PC-3 (cell line): ENCODE results near the gene IPCEF1. TPM values are rescaled to one million over a fixed set of nuclear protein-coding genes. Genes with fewer than 3 reads are reported as not detected.
"Not testable (repeated sequence)": the region's sequence is repeated elsewhere in the genome, so short reads cannot be mapped to it uniquely, and the experiment has no call there.

Experiments
- ATAC-seq: fragments of 200-7000 bp; cut with Tn5 transposase; 2 replicates; pipeline ENCODE4 v1.9.1; 2020; ENCODE audit warnings: mild to moderate bottlenecking, moderate library complexity
- BruUV-seq: library from RNA; stranded (reverse); fragments of 400-500 nt; replicated peaks from 2 replicates; lab custom pipeline; 2021; lab: Mats Ljungman, UMichigan
- CTCF ChIA-PET: fragments of 300-600 bp; sonication (Branson Sonifier 250); formaldehyde crosslinking; loops from one replicate; lab custom pipeline; 2022; ENCODE audit warnings: antibody characterized with exemption; lab: Charles Lee
- POLR2A ChIA-PET: fragments of 300-600 bp; sonication (Branson Sonifier 250); formaldehyde crosslinking; loops from one replicate; lab custom pipeline; 2022; ENCODE audit warnings: antibody characterized with exemption; ENCODE audit not compliant: unreplicated experiment; lab: Charles Lee
- DNase-seq: peaks from one replicate; pipeline ENCODE4 v3.0.0-alpha.2; 2015
- H2AFZ ChIP-seq: fragments of 300-600 bp; sonication (generic); 2 replicates; pipeline ENCODE4 v1.6.0; 2016; ENCODE audit warnings: antibody characterized with exemption, low read length
- H3F3A ChIP-seq: fragments of 300-600 bp; sonication (generic); one replicate; pipeline ENCODE4 v1.6.0; 2017; ENCODE audit warnings: antibody characterized with exemption, low read length, control low read depth, mild to moderate bottlenecking; ENCODE audit not compliant: unreplicated experiment
- H3K27ac ChIP-seq: fragments of 300-600 bp; sonication (generic); 2 replicates; pipeline ENCODE4 v1.5.1; 2016; ENCODE audit warnings: mild to moderate bottlenecking, low read length
- H3K27me3 ChIP-seq: fragments of 300-600 bp; sonication (generic); 2 replicates; pipeline ENCODE4 v1.6.1; 2016; ENCODE audit warnings: low read length, mixed read lengths
- H3K36me3 ChIP-seq: fragments of 300-600 bp; sonication (generic); 2 replicates; pipeline ENCODE4 v1.6.1; 2016; ENCODE audit warnings: low read depth, mixed run types, low read length, mixed read lengths
- H3K4me1 ChIP-seq: fragments of 300-600 bp; sonication (generic); 2 replicates; pipeline ENCODE4 v1.5.1; 2016; ENCODE audit warnings: low read length; ENCODE audit not compliant: insufficient read depth
- H3K4me2 ChIP-seq: fragments of 300-600 bp; sonication (generic); 2 replicates; pipeline ENCODE4 v1.6.0; 2016; ENCODE audit warnings: low read length
- H3K4me3 ChIP-seq: fragments of 300-600 bp; sonication (generic); 2 replicates; pipeline ENCODE4 v1.5.1; 2016; ENCODE audit warnings: mild to moderate bottlenecking, low read length, mixed read lengths
- H3K79me2 ChIP-seq: fragments of 300-600 bp; sonication (generic); 2 replicates; pipeline ENCODE4 v1.6.1; 2017; ENCODE audit warnings: low read length, mixed read lengths
- H3K9ac ChIP-seq: fragments of 300-600 bp; sonication (generic); 2 replicates; pipeline ENCODE4 v1.6.0; 2016; ENCODE audit warnings: mild to moderate bottlenecking, low read length
- H3K9me2 ChIP-seq: fragments of 300-600 bp; sonication (generic); replicated peaks from 2 replicates; pipeline ENCODE4 v1.6.1; 2016; ENCODE audit warnings: mixed run types, low read length, mixed read lengths
- H3K9me3 ChIP-seq: fragments of 300-600 bp; sonication (generic); 2 replicates; pipeline ENCODE4 v1.6.1; 2016; ENCODE audit warnings: low read length, mixed read lengths
- H4K20me1 ChIP-seq: fragments of 300-600 bp; sonication (generic); 2 replicates; pipeline ENCODE4 v1.6.1; 2016; ENCODE audit warnings: low read length, mixed read lengths
- CTCF ChIP-seq: fragments of 300-600 bp; sonication (generic); conservative IDR thresholded peaks from 2 replicates; pipeline ENCODE4 v1.5.1; 2017; ENCODE audit warnings: antibody characterized with exemption, low read depth, mild to moderate bottlenecking, low read length
- EZH2 ChIP-seq: fragments of 300-600 bp; sonication (generic); IDR thresholded peaks from one replicate; pipeline ENCODE4 v1.6.1; 2017; ENCODE audit warnings: antibody characterized with exemption, mild to moderate bottlenecking, low read length; ENCODE audit not compliant: unreplicated experiment
- EZH2phosphoT487 ChIP-seq: fragments of 300-600 bp; sonication (generic); IDR thresholded peaks from 2 replicates; pipeline ENCODE4 v1.6.1; 2018; ENCODE audit warnings: mild to moderate bottlenecking, antibody characterized with exemption, low read length, borderline replicate concordance
- intact Hi-C: fragments of 100-400 bp; cut with micrococcal nuclease; formaldehyde crosslinking; loops from 2 replicates; pipeline ENCODE4 v1.9.0; 2023
- total RNA-seq: library from RNA; depleted of rRNA; stranded (reverse); fragments of >200 nt; gene quantifications from 2 replicates; pipeline ENCODE4 v1.2.3, GENCODE V29; 2014

Gene IPCEF1
- total RNA-seq, 1 experiment from 2014 or later = 0.29 TPM

DNA sequence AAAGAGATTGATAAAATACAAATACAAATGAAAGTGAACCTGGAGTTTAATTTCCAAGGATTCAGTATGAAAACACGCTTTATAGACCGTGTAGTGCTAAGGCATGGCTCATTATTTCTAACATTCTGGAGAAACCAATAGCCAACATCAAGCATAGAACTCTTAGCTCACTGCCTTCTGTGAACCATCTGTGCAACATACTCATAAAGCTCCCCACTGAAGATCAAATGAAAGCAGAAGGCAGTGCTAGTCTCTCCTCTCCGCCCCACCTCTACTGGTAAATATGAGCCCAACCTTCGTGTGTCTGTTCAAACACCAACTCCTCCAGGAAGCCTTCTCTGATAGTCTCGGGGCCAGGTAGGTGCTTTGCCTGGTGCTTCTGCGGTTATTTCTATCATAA, 153.6 kb downstream of the IPCEF1 start:
- no peaks in the 10 kb centered on the region for H3K79me2 ChIP-seq
- no peaks in the 10 kb centered on the region for H3F3A ChIP-seq
- H3K9ac ChIP-seq = no peak overlapping the region
- H3K4me3 ChIP-seq = no peak overlapping the region
- BruUV-seq = no TSS peak
- H4K20me1 ChIP-seq = no peaks in the 10 kb centered on the region
- POLR2A ChIA-PET = no interaction called here
- no peaks in the 10 kb centered on the region for H3K9me2 ChIP-seq
- DNase-seq = no peak
- no peaks in the 10 kb centered on the region for H3K27me3 ChIP-seq
- no peak for ATAC-seq
- no peaks in the 10 kb centered on the region for H3K4me1 ChIP-seq
- H3K4me2 ChIP-seq = no peak overlapping the region
- no peaks in the 10 kb centered on the region for H3K9me3 ChIP-seq
- intact Hi-C loops = no loop called here
- CTCF ChIA-PET = no interaction called here
- TF ChIP-seq EZH2phosphoT487 (no peak), CTCF (no peak), EZH2 (no peak)
- H3K27ac ChIP-seq = no peak overlapping the region
- H3K36me3 ChIP-seq = no peaks in the 10 kb centered on the region
- H2AFZ ChIP-seq = no peak overlapping the region

DNA sequence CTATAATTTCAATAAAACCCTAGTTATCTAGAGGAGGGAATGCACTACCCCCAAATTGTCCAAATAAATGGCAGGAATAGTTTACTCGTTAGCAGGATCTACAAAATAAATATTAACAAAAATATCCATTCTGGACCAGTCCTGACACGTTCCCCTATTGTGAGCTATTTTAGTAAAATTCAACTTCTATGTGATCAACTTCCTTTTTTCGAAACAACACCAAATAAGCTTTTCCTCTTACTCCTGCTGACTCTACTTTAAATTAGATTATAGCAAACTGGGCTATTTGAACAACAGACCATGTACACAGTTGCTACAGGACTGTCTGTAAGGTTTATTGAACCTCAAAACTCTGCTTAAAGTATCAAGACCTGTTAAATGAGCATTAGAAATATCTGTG, 154.3 kb downstream of the IPCEF1 start:
- H3K79me2 ChIP-seq = no peaks in the 10 kb centered on the region
- CTCF ChIA-PET = no interaction called here
- DNase-seq (no peak), ATAC-seq (no peak)
- intact Hi-C loops = no loop called here
- H3K27me3 ChIP-seq = no peaks in the 10 kb centered on the region
- TF ChIP-seq CTCF (no peak), EZH2 (no peak), EZH2phosphoT487 (no peak)
- H3K9me2 ChIP-seq = no peaks in the 10 kb centered on the region
- no peaks in the 10 kb centered on the region for H3K36me3 ChIP-seq
- H3K9ac ChIP-seq = no peak overlapping the region
- H3K4me3 ChIP-seq = no peak overlapping the region
- no peak overlapping the region for H2AFZ ChIP-seq
- no peak overlapping the region for H3K4me2 ChIP-seq
- BruUV-seq = no TSS peak
- H3K9me3 ChIP-seq = no peaks in the 10 kb centered on the region
- H3F3A ChIP-seq = no peaks in the 10 kb centered on the region
- POLR2A ChIA-PET = no interaction called here
- H3K4me1 ChIP-seq = peaks cover 4% of the 10 kb centered on the region; the same call in 1 of the 2 replicates
- no peaks in the 10 kb centered on the region for H4K20me1 ChIP-seq
- no peak overlapping the region for H3K27ac ChIP-seq

DNA sequence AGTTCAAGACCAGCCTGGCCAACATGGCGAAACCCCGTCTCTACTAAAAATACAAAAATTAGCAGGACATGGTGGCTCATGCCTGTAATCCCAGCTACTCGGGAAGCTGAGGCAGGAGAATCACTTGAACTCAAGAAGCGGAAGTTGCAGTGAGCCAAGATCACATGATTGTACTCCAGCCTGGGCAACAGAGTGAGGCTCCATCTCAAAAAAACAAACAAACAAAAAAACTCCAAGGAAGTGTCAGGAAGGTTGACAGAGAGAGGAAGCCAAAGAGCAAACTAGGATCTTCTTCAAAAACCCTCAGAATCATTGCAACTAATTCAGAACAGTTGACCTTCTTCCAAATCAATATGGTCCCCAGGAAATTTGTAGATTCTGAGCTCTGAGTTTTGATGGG, 154.9 kb downstream of the IPCEF1 start:
- H3K9me2 ChIP-seq, H3K27ac ChIP-seq, DNase-seq, H3K27me3 ChIP-seq, H4K20me1 ChIP-seq, H3K4me3 ChIP-seq, H3K79me2 ChIP-seq, ATAC-seq, BruUV-seq, H2AFZ ChIP-seq, CTCF ChIA-PET, H3K4me2 ChIP-seq, H3F3A ChIP-seq, intact Hi-C loops, H3K36me3 ChIP-seq, H3K9me3 ChIP-seq, POLR2A ChIA-PET, H3K9ac ChIP-seq: not testable (repeated sequence)
- peaks cover 11% of the 10 kb centered on the region for H3K4me1 ChIP-seq
